Neural cell (in vitro differentiated cells): ENCODE results near the gene GALNT10.

Source experiments
- POLR2AphosphoS5 ChIP-seq: IDR thresholded peaks from 2 replicates; pipeline ENCODE4 v1.6.1; 2012
- TF ChIP-seq, protein P1 (sequence below): fragments of 450-650 bp; IDR thresholded peaks from 2 replicates; pipeline ENCODE4 v1.5.1; 2014; ENCODE audit warnings: antibody characterized with exemption, mild to moderate bottlenecking, moderate library complexity; ENCODE audit not compliant: poor library complexity, severe bottlenecking
- TF ChIP-seq, protein P2 (sequence below): IDR thresholded peaks from 2 replicates; pipeline ENCODE4 v1.6.1; 2012; ENCODE audit warnings: borderline replicate concordance

DNA sequence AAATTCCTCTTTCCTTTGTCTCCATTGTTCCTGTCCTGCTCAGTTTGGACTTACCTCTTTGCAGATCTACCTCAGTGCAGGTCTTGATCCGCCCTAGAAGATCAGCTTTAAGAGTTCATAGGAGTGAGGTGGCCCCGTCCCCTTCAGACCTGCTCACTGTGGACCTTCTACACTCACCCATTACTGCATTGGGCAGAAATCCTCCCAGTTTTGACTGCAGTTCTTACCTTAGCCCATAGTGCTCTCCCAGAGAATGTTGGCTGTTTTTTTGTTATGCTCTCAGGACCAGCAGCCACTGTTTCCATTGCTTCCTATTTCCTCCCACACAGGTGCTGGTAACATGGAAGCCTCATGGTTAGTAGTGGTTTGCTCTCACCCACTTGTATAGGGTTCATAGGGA, 63.3 kb downstream of the GALNT10 start:
- TF ChIP-seq, protein P1, sequence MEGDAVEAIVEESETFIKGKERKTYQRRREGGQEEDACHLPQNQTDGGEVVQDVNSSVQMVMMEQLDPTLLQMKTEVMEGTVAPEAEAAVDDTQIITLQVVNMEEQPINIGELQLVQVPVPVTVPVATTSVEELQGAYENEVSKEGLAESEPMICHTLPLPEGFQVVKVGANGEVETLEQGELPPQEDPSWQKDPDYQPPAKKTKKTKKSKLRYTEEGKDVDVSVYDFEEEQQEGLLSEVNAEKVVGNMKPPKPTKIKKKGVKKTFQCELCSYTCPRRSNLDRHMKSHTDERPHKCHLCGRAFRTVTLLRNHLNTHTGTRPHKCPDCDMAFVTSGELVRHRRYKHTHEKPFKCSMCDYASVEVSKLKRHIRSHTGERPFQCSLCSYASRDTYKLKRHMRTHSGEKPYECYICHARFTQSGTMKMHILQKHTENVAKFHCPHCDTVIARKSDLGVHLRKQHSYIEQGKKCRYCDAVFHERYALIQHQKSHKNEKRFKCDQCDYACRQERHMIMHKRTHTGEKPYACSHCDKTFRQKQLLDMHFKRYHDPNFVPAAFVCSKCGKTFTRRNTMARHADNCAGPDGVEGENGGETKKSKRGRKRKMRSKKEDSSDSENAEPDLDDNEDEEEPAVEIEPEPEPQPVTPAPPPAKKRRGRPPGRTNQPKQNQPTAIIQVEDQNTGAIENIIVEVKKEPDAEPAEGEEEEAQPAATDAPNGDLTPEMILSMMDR = no peak
- TF ChIP-seq, protein P2, sequence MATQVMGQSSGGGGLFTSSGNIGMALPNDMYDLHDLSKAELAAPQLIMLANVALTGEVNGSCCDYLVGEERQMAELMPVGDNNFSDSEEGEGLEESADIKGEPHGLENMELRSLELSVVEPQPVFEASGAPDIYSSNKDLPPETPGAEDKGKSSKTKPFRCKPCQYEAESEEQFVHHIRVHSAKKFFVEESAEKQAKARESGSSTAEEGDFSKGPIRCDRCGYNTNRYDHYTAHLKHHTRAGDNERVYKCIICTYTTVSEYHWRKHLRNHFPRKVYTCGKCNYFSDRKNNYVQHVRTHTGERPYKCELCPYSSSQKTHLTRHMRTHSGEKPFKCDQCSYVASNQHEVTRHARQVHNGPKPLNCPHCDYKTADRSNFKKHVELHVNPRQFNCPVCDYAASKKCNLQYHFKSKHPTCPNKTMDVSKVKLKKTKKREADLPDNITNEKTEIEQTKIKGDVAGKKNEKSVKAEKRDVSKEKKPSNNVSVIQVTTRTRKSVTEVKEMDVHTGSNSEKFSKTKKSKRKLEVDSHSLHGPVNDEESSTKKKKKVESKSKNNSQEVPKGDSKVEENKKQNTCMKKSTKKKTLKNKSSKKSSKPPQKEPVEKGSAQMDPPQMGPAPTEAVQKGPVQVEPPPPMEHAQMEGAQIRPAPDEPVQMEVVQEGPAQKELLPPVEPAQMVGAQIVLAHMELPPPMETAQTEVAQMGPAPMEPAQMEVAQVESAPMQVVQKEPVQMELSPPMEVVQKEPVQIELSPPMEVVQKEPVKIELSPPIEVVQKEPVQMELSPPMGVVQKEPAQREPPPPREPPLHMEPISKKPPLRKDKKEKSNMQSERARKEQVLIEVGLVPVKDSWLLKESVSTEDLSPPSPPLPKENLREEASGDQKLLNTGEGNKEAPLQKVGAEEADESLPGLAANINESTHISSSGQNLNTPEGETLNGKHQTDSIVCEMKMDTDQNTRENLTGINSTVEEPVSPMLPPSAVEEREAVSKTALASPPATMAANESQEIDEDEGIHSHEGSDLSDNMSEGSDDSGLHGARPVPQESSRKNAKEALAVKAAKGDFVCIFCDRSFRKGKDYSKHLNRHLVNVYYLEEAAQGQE = no peak
- no peak for TF ChIP-seq POLR2AphosphoS5
